ENCODE data around the gene QKI.
"Not testable (repeated sequence)": the region's sequence is repeated elsewhere in the genome, so short reads cannot be mapped to it uniquely, and the experiment has no call there.

Gene QKI

DNA sequence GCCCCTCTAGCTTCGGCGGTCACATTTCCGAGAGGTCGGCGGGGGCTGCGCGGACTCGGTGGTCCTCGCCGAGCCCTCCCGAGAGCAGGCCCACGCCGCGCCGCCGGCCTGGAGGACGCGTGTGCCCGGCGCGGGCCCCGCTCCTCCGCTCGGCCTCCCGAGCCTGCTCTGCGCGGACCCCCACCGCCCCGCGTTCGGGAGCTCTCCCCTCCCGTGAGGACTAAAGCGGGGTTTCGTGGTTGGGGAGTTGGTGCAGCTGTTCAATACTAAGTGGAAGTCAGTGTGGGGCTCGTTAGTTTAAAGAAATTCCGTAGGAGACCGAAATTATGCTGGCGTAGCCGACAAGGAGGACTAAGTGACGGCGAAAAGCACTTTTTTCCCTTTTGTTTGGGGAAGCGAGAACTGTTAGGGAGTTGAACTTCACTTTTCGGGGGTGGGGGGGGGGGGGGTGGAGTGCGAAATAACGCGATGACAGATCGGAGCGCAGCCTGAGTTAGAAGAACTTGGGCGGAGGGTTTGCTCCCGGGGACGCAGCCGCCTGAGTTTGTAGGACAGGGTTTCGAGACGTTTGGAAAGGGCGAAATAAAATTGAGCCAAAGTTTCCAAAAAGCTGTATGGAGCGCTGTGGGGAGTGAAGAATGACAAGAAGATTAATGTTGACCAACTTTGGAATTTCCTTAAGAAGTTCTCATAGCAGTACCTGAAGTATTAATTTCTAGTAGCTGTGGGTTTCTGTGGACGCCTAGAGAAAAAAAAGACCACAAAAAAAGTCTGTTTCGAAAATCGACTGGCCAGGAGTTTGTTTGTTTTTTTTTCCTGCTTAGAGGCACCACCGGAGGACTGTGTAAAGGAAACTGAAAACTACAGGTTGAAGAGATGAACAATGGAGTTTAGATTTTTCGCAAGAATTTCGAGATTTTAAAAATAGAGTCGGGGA lies 1.4 kb downstream of the QKI start:
- DNase-seq, result no peak

DNA sequence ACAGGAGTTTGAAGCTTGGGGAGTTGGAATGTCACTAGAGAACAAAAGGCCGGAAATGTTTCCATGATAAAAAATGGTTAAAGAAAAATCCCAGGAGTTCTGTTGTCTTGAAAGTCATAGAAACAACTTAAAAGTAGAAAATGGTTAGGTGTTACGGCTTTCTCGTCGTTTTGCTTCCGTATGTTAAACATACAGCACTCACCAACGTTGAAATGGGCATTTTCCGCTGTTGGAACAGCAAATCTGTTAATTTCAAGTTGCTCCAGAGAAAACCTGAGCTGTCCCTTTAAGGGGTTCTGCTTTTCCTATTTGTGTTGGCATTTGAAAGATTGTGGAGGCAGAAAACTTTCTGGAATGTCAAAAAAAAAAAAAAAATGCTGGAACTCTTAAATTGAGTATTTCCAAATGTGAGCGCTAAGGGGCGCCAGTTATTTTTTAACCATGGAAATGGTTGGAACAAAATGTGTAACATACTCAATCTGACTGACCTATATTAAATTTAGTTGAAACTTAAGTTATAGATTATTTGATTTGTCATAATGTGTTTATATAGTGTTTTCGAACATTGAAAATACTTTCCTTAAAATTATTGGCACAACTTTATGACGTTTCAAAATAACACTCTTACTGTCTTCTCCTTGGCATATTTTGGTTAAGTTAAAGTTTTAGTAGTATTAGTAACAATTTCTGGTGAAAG lies 2.2 kb downstream of the QKI start:
- DNase-seq, result peak; percentile 34

DNA sequence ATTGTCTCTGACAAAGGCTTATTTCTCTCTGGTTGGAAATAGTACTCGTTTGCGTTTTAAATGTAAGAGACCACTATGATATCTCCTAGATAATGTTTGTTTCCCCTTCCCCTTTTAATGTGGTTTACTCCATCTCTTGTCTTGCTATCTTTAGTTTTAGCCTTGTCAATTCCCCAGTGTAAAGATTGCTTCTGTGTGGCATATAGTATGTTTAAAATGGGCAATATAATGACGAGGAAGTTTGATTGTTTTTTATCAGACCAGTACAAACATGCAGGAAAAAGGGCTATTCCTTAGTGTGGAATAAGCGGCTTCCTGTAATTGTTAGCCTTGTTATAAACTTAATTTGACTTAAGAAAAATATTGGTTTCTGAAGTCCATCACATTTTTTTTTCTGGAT lies 3.1 kb downstream of the QKI start:
- no peak for DNase-seq

DNA sequence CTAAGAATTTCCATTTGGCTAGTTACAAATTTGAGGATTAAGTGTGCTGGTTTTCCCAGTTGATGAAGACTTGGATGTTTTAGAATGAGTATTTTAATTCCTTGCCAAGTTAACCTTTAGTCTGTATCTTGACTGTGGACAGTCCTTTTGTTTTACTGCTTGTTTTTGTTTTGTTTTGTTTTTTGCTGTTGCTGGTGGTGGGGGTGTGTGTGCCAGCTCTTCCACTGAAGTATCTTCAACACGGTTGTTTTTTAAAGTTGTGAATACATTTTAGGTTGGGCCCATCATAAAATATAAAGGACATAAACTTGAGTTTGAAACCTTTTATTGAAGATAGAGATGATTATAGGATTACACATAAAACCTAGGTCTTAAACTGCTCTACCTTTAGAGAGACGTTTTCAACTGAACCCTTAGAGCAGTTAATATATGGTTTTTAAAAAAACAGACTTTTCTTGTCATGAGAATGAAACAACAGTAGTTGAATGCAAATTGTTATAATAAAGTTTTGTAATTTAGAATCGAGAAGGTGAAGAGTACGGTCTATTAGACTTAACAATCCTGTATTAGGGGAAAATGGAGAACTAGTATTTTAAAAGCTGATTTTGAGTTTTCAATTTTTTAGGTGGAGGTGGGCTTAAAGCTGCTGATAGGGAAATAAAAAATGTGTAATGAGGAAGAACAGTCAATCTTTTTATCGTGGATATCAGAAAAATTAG lies 4.0 kb downstream of the QKI start:
- DNase-seq, result no peak

DNA sequence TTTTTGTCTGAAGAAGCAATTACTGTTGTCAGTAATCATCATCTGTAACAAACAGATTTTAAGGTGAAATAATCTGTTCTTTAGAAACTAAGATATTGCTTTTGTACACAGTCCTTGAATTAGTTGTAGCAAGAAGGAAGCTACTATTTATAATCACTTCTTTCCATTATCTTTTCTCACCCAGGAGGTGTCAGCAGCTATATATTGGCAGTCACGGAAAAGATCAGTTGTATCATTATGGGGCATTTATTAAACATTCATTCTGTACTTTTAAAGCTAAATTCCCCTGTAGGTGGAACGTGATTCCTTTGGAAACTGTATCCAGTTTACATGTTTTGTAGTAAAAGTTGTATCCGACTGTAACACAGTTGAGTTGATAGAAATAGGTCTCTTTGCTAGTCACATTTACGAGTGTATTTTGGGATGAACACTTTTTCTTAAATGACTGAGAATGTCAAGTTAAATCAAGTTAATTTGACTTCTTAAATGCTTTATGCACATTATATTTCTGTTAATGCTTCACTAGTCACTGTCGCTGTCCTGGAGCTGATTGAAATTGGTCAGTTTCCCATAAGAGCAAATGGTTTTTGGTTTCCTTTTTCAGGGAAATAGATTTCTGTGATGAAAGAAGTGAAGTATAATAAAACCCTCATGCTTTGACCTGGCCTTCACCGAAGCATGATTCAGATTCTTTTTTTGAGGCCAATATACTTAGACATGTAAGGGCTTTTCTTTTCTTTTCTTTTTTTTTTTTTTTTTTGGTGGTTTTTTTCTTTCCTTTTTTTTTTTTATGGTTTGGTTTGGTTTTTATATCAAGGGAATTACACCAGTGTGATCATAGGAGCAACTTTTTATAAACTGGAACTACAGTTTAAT lies 5.1 kb downstream of the QKI start:
- no peak for DNase-seq

DNA sequence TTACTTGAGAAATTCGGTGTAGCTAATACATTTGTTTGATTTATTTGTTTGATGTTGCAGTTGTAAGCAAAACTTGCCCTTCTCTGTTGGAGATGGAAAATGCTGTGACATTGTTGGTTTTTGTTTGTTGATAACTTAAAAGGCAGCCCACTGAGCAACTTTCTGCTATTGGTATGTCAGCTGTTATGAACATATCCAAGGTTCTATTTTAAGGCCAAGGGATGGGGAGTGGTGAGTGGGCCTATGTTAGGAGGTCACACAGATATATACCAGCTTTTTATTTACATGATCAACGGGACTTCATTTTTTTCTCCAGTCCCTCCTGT lies 5.7 kb downstream of the QKI start:
- no peak for DNase-seq

DNA sequence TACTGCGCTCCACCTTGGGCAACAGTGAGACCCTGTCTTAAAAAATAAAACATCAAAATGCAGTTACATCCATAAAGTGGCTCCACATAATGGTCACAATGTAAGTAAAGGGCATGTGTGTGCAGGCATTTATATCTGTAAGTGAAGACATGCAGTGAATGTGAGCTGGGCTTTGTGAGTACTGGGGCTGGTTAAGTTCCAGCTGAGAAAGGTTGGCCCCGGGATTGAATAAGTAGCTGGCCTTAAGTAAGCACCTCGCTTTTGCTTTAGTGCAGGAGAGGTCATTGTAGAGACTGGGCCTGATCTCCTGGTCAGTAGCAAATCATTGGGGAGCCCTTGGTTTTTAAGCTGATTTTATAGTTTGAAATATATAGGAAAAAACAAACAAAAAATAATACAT lies 8.0 kb downstream of the QKI start:
- DNase-seq, result no peak

DNA sequence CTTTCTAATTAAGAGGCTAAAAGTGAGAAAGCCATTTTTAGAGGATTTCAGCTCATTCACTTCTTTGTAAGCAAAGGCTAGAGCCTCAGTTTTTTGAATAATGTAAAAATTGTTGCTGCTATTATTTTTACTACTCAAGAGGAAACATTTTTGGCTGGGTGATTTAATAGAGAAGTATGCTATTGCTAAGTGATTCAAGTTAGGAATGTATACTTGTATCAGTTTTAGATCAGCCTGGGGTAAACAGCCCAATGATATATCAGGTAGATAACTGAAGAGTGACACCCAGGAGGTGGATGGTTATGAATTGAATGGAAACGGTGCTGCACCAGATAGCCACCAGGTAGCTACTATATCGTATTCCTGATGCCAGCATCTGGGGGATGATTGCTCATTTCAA lies 9.2 kb downstream of the QKI start:
- no peak for DNase-seq

DNA sequence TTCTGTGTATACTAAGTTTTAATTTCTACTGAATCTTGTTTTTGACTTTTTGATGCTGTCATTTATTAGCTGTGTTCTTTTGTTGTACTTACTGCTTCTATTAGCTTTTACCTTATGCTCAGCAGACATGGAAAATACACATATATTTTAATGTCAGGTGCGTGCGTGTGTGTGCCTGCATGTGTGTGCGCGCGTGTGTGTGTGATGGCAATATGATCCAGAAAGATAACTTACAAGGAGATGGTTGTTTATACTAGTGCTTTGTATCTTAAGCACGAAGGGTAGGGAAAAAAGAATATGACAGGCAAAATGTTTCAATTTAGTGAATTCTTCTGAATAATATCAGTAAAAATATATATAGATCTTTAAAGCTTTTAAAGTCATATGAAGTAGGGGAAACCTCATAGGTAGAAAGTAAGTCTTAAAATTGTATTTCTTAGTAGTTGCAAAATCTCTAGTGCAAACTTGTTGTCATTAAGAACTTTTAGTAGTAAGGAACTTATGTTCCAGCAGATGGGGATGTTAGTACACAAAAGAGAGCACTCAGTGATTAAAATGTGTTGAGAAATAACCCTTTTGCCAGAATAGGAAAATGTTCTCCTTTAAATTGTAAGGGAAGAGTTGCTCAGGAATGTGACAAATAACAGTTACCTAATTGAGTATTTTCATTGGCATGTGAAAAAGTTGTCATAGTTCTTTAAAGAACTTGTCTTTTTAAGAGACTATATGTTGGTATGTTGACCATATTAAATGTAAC lies 13.2 kb downstream of the QKI start:
- DNase-seq, result peak; percentile 11

DNA sequence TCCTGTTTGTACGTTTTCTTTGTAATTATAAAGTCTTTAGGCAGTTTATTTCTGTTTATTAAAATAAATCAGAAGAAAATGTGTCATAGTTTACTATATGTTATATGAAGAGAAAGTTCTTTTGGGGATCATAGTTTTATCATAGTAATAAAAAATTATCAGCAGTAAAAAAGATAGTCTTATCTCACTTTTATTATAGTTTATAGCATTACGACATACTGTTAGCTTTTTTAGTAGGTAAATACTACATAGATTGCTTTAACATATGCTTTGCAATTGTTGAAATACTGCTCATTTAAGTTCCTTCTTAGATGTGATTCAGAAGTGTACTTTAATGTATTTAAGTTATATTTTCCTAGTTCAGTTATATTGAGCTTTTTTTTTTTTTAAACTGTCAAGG lies 13.9 kb downstream of the QKI start:
- no peak for DNase-seq

DNA sequence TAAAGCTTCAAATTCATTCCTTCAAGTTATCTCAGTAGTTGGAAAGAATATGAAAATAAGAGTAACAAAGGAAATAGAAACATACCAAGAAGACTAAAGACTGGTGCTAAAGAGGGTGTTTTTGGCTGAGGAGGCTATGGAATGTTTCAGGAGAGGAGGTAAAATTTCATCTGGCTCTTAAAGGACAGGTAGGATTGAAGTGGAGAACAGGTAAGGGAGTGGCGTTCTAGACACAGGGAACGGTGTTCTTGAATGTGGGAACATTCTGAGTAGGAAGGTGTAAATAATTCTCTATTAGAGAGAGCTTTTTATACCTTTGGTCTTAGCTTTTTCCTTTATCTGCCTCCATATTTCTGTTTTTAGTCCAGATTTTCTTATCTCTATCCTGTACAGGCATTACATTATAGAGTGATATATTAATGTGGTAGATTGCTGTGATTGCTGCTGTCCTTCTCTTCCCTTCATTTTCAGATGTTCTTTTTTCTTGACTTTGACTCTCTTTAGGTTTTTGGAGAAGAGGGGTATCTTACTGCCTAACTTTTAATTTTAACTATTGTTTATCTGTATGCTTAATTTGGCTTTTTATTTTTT lies 15.4 kb downstream of the QKI start:
- no peak for DNase-seq

DNA sequence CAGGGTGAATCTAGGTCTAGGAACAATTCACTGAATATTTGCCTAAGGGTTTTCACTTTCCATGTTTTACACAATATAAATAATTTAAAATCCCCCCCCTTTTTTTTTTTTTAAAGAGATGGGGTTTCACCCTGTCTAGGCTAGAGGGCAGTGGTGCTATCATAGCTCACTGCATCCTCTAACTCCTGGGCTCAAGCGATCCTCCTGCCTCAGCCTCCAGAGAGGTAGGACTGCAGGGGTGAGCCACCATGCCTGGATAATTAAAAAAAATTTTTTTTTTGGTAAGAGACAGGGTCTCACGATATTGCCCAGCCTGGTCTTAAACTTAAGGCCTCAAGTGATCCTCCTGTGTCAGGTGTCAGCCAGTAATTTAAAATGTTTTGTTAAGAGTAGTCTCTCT lies 17.8 kb downstream of the QKI start:
- DNase-seq, result no peak

DNA sequence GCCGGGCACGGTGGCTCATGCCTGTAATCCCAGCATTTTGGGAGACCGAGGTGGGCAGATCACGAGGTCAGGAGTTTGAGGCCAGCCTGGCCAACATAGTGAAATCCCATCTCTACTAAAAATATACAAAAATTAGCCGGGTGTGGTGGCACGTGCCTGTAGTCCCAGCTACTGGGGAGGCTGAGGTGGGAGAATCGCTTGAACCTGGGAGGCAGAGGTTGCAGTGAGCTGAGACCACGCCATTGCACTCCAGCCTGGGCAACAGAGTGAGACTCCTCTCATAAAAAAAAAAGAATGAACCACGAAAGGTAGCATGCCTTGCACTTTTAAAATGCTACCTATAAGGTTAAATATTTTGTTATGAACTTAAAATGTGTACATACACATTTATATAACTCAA lies 19.0 kb downstream of the QKI start:
- not testable (repeated sequence) for DNase-seq

DNA sequence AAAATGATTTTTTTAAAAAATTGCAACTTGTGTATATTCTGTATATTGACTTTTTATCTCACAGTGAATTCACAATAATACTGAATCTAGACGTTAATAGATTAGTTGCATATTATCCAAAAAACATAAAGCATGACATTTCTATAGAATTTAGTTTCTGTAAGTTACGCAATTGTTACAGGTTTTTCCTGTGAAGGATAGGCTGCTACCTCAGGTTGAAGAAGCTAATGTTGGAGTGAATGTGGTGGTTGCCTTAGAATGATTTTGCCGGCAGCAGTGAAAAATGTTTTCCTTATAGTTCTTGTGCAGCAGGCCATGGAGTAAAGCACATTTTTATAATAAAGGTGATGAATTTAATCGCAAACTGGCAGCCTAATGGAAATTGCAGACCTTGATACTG lies 20.5 kb downstream of the QKI start:
- DNase-seq, result no peak

DNA sequence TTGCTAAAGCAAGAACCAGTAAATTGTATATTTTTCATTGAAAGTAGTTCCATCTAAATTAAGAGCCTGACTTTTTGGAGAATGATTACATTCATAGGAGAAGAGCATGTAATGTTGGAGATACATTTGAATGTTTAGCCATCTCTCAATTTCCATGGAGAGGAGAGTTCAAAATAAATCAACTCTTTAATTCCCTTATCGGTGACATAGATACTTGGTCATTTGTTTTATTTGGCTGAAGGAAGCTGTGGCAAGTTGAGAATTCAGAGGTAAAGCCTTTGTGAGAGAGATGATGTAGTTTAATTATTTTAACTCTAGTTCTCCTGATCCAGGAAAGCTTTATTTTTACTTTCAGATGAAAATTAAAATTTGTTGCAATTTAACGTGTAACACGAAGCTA lies 22.3 kb downstream of the QKI start:
- no peak for DNase-seq

DNA sequence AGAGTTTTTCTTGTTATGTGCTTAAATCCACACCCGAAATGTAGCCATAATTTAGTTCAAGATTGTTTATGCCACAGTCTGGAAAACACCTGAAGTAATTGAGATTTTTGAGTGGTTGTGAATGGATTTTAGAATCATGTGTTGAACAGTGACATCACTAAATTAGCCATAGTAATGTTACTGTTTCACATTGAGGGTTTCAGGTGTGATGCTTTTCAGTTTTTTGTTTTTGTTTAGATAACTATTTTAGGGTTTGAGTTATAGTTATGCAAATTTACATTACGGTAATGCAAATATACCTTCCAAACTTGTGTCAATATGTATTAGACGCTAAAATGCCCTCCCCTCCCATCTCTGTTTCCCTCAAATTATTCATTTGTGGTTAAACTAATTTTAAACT lies 22.9 kb downstream of the QKI start:
- no peak for DNase-seq

DNA sequence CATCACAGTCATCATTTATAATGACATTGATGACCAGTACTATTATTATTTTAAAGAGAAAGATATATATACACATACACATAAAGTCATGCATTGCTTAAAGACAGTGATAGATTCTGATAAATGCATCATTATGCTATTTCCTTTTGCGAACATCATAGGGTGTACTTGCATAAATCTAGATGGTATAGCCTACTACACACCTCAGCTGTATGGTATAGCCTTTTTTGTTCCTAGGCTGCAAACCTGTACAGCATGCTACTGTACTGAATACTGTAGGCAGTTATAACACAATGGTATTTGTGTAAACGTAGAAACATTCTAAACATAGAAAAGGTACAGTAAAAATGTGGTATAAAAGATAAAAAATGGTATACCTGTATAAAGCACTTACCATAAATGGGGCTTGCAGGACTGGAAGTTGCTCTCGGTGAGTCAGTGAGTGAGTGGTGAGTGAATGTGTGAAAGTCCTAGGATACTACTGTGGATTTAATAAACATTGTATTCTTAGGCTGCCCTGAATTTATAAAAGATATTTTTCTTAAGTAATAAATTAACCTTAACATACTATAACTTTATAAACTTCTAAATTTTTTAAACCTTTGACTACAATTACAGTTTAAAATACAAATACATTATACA lies 23.9 kb downstream of the QKI start:
- DNase-seq, result no peak

DNA sequence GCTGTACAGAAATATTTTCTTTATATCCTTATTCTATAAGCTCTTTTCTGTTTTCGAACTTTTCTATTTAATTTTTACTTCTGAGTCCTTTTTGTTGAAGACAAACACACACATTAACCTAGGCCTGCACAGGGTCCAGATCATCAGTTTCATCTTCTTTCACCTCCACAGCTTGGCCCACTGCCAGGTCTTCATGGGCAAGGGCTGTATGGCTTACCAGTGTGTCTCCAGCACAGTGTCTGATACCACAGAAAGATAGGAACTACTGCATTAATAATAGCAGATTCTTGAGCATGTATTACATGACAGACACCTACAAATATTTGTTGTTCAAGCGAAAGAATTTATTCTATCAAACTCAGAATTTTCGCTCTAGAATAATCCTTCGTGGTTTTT lies 24.4 kb downstream of the QKI start:
- DNase-seq, result no peak

DNA sequence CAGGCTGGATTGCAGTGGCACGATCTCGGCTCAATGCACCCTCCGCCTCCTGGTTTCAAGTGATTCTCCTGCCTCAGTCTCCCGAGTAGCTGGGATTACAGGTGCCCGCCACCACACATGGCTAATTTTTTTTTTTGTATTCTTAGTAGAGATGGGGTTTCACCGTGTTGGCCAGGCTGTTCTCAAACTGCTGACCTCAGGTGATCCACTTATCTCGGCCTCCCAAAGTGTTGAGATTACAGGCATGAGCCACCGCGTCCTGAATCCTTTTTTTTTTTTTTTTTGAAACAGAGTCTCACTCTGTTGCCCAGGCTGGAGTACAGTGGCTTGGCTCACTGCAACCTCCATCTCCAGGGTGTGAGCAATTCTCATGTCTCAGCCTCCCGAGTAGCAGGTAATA lies 24.9 kb downstream of the QKI start:
- not testable (repeated sequence) for DNase-seq

DNA sequence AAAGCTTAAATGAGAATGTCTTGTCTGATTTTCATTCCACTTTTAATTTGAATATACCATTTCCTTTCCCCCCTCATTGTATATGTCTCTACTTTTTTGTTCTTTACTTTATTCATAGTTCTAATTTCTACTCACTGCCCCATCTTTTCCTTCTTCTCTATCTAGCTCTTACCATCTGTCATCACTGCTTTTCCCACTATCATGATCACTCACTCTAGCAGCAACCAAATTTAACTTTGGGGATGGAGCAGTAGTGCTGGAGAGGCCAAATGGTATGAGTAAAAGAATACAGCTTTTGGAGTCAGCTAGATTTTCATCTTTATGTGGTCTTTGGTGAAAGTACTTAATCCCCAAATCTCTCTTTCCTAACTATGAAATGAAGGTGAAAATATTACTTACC lies 25.5 kb downstream of the QKI start:
- no peak for DNase-seq

DNA sequence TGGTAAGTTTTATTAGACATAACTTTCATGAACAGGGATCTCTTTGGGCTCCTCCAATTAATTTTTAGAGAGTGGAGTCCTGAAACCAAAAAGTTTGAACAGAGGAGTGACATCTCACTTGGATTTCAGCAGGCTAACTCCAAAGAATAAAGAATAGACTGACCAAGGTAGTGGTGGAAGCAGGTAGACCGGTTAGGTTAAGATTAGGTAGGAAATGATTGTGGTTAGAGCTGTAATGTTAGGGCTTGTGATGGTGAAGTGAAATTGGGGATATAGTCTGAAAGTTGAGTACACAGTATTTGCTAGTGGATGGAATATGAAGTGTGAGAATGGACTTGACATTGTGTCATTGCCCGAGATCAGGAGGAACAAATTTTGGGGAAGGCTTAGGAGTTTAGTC lies 27.8 kb downstream of the QKI start:
- DNase-seq, result no peak
